GM19463 (cell line): ENCODE measurements around the gene AQP7.
"Not testable (repeated sequence)": the region's sequence is repeated elsewhere in the genome, so short reads cannot be mapped to it uniquely, and the experiment has no call there.

Source experiments
- ATAC-seq: cut with Tn5 transposase; IDR thresholded peaks from one replicate; pipeline ENCODE4 v1.9.1; 2021; ENCODE audit warnings: mild to moderate bottlenecking, moderate library complexity; ENCODE audit not compliant: unreplicated experiment

AQP7 gene

DNA sequence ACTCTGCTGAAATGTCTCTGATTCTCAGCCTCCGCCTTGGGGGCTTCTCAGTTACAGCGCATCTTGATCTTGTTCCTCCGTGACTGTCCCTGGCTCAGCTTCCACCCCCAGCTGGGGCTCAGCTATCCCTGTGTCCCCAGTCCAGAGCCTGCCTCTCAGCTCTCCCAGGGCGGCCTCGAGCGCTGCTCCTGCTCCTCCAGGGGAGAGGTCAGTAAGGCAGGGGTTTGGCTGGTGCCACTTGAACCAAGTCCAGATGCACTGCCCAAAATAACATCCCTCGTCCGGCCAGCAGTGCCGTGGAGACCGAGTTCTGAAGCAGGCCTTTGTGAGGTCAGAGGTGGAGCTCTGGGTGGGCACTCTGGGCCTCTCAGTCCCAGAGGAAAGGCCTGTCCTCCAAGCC lies at the start of gene AQP7:
TSS of gene AQP7 (minus strand) at position 198 of the 400 bp plus-strand sequence. CDS start 1,306 bp downstream, outside the sequence.
- not testable (repeated sequence) for ATAC-seq

DNA sequence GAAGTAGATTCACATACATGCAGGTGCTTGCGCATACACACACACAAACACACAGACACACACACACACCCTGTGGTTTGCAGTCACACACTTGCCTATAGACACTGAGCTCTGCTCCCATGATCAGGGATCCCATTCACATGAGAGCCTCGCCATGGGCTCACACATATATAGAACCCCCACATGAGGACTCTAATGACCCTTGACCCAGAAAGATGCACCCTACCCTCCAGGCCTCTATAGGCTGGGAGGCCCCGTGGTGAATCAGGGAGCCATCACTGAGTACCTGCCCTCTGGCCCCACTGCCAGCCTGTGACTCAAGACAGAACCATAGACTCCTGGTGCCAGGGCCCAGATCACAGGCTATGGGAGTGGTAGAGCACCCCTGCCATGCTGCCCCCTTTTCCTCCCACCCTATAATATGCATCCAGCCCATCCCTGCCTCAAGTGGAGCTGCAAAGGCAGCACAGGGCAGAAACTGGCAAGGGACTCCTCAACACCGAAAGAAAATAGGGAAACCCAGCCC lies 48.3 kb upstream of the AQP7 start:
- ATAC-seq, result no peak

DNA sequence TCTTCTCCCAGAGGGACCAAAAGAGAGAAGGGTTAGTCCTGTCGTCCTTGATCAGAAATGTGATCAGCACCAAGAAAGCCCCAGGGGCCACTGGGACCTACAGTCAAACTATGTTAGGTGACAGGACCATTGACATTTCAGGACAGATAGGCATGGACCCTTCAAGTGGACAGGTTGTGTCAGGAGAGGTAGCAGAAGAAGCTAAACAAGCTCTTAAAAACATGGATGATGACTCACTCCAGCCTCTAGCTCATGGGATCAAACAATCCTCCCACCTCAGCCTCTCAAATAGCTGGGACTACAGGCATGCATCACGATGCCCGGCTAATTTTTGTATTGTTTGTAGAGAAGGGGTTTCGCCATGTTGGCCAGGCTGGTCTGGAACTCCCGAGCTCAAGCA lies 47.3 kb upstream of the AQP7 start:
- no peak for ATAC-seq

DNA sequence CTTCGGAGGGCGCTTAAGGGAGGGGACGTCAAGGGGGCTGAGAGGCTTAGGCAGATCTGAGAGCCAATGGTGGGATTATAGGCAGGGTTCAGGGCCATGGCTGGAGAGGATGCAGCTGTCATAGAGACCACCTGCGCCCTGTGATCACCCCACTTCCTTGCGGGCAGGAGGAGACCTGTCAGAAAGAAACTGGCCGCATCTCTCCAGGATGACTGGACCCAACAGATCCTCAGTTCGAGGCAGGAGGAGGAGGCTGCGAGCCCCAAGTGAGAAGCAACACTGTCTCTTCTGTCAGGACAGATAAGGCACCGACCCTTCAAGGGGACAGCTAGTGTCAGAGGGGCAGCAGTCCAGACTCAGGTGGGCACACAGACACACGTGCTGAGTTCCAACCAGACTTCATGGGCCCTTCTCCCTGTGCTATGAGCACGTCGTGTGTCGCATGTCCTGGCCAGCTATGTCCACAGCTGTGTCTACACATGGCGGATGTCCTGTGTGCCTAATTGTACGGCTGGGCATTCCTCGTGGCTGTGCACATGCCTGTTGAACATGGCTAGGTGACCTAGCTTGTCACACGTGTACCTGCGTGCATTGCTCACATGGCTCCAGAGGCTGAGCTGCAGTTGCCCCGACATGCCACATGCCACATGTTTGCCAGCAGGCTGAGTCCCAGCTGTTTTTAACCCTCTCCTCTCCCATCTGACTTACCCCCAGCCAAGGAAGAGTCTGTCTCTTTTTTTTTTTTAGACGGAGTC lies 45.6 kb upstream of the AQP7 start:
- ATAC-seq, result no peak

DNA sequence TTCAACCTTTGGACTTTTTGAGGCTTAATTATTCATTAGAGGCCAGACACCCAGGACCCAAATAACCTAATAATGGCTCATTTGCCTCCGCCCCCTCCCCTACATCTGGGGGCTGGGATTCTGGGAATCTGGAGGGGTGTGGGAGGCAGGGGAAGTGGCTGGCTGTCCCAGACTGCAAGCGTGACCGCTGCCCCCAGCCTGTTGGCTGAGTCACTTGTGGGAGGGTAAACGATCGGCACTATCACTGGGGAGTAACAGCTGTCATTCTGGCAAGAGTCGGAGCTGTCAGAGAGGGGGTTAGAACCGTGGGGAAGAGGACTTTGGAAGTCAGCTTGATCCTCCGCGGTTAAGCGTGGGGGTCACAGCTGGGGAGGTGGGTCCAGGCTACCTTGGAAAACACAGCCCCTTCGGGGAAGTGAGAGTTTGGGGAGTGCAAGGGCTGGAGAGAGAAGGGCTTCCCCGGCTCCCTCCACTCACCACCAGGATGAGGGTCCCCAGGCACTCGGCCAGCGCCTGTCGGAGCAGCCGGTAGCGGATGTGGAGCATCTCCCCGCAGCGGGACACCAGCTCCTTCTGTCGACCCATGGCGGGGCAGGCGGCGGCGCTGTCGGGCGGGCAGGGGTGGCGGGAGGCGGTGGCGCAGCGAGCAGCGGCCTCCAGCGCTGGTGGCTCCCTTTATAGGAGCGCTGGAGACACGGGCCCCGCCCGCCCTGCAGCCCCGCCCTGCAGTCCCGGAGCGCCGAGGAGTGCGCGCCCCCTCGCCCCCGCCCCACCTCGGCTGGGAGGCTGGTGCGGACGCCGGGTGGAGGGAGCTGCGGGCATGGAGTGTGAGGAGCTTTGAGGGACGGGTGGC lies 44.8 kb upstream of the AQP7 start, which contains the start of gene AQP3:
TSS of gene AQP3 (minus strand) at position 648 of the 853 bp plus-strand sequence. CDS start at position 585, 63 bp downstream.
- peak; percentile 37 for ATAC-seq

DNA sequence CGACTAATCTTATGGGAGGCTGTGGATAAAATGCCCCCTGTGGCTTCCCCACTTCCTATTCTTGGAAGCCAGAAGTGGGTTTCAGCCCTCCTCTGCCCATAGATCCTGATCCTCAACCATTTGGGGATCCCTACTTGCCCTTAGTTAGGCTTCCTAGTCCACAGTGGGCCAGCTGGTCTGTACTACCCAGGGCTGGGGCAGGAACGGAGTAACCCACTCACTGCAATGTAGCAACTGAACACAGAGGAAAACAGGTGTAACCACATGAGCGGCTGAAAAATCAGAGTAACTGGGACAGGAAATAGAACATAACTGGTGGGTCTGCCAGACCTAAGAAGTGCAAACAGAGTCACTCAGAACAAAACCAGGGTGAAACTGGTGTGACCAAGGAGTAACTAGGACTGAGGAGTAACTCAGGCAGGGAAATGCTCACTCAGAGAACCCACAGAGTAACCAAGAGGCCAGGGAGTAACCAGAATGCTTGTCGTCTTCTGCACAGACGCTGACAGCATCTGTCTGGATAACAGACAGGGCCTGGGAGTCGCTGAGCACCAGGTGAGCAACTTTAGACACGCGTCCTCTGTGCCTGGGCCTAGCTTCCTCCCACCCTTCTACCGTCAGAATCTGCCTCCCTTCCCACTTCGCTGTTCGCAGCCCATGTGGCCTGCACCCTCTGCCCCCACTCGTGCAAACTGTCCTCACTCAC lies 44.0 kb upstream of the AQP7 start:
- peak; percentile 77 for ATAC-seq

DNA sequence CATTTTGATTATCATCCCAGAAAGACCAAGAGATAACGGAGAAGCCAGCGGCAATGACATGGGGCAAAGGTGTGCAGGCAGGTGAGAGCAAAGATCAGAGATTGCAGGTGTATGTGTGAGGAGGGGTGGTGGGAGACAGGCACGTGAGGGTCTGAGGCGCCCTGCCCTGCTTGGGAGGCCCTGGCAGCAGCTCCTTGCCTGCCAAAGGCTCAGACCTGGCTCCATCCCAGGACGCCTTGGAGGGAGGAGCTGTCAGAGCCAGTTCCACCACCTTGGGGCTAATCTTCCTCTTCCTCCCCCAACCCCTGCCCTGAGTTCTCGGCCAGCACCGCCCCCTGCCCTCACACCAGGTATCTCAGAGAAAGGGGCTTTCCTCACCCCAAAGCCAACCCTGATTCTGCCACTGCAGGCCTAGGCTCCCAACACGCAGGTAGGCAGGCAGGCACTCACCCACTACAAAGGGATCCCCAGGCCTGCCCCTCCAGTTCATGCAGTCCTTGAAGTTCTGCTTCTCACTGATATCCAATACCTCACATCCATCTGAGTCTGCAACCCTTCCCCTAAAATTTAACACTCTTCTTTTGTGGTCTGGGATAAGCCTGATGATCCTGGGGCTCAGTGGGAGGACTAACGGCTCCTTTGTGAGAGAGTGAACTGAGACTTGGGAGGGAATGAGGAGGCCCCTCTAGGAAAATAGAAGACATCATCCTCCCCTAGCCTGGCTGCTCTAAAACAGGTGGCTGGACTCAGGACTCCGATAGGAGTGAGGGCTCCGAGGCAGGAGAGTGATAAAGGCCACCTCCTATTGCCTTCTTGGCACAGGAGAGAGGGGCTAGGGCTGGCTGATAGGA lies 43.2 kb upstream of the AQP7 start:
- ATAC-seq, result no peak

DNA sequence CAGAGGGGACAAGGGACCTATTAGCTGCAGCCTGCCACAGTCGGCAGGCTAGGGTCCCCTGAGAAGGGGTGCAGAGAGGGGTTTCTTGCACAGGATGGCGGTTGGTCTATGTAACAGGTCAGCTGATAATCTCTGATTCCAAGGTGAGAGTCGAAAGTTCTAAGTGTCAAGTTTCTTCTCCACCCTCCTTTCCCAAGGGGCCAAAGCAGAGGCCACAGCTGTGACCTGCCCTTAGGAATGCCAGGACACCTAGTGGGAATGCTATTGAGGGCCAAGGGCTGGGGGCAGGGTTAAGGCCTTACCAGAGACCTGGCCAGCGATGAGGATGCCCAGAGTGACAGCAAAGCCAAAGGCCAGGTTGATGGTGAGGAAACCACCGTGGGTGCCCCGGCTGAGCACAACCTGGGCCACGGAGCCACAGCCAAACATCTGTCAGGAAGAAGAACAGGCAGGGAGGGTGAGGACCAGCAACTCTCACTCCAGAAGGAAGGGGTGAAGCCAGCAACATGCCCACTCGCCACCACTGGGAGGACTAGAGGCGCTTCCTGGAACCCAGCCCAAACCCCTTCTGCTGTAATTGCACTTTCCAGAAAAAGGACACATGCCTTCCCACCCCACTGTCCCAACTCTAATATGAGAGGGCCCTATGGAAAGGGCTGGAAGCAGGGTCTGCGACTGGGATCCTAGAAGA lies 41.2 kb upstream of the AQP7 start:
- no peak for ATAC-seq

DNA sequence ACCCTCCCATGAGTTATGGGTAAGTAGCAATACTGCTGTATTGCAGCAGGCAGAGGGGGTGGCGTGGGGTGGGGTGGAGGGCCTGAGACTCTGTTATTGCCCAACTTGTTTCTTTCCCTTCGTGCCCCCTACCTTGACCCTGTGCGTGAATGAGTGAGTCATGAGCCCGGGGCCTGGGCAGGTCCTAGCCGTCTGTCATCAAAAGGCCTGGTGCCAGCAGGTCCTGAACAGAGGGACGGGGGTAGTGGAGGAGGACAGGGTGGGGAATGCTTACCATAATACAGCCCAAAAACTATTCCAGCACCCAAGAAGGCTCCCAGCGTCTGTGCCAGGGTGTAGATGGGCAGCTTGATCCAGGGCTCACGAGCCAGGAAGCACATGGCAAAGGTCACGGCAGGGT lies 40.7 kb upstream of the AQP7 start:
- ATAC-seq, result no peak

DNA sequence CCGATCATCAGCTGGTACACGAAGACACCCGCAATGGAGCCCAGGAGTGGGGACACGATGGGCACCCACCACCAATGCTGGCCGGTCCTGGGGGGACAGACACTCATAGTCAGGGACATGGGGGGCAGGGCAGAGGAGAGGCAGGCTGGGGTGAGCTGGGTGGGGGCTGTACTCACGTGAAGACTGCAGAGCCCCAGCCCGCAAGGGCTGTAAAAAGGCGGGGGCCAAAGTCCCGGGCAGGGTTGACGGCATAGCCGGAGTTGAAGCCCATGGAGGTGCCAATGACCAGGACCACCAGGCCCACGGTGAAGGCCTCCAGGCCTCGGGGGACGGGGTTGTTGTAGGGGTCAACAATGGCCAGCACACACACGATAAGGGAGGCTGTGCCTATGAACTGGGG lies 39.8 kb upstream of the AQP7 start:
- no peak for ATAC-seq

DNA sequence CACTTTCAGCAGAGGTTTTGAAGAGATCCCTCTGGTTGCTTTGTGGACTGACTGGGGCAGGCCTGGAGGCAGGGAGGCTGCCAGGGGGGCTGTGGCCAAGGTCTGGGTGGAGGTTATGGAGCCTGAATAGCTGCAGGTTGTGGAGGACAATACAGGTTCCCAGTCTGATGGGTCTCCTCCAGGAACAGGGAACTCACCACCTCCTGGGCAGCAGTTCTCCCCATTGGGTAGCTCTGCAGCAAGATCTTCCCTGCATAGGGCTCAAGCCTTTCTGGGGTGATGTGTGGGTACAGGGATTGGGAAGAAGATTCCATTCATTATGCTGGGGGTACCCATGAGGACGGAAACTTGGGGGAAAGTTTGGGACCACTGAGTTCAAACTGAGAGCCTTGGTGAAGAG lies 38.2 kb upstream of the AQP7 start:
- no peak for ATAC-seq

DNA sequence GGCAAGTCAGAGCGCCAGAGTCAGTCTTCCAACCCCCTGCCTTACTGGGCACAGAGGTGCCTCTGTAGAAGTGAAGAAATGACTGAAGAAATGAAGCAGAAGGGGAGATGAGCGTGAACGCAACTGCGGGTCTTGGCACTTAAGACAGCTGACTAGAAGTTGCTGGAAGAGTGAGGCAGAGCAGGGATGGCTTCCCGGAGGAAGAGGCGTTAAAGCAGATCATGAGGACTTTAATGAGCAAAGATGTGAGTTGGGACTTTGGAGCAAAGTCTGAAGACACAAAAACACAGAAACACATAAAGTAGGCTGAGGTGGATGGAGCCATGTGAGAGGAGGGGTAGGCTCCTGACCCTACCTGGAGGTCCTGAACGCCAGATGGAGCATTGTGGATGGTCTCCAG lies 37.8 kb upstream of the AQP7 start:
- no peak for ATAC-seq

DNA sequence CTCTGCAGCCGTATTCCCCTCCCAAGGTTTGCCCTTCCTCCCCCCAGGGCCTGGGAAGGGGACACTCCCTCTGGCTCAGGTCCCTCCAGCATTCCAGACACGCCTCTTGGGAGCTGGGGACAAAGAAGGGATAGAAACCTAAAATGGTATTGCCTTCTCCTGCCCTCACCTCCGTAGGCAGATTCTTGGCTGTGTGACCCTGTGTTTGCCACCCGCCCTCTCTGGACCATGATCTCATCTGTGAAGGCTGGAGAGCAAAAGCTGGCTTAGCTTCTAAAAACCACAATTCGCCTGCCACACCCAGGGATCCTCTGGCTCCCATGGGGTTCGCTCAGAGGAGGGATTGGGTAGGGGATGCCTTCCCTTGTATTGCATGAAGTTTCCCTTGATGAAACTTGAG lies 37.4 kb upstream of the AQP7 start:
- no peak for ATAC-seq

DNA sequence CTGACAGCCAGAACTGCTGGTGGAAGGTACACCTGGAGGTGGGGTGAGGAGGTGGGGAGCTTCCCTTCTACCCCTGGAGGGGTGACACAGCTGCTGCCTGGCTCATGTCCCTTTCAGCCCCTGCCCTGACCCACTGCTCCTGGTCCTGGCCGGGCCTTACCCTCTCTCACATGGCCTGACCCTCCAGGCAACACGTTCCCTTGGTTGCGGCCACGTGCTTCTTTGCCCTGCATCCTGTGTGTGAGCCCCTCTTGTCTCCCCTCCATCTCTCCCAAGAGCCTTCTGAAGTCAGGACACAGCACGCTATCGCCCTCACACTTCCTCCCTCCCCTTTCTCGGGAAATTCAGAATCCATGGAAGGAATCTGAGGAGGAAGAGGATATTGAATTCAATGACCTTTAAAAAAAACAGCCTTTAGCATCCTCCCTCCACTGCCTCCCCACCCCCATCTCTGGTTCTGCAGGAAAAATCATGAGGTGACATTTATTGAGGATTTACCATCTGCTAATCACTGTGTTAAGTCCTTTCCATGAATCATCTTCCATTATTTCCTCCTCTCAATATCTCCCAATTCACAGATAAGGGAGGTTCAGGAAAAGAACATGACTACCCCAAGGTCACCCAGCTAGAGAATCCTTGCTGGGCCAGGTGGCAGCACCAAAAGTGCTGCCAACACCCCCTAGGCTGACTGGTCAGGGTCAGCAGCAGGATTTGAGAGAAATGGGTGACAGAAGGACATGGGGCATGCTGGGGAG lies 36.7 kb upstream of the AQP7 start:
- ATAC-seq, result no peak

DNA sequence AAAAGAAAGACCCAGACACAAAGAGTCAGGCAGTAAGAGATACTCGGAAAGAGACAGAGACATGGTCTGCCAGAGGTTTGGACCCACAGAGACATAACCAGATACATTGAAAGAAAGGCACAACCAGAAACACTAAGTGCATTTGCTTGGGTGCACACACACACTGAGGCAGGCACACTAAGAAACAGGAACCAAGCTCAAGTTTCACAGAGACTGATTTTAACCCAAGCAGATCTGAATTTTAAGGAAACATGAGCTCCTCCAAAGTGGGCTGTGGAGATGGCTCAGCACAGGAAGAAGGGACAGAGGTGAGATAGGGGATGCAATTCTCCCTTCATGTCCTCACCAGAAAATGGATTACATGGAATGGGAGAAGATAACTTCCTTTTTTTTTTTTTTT lies 35.5 kb upstream of the AQP7 start:
- no peak for ATAC-seq

DNA sequence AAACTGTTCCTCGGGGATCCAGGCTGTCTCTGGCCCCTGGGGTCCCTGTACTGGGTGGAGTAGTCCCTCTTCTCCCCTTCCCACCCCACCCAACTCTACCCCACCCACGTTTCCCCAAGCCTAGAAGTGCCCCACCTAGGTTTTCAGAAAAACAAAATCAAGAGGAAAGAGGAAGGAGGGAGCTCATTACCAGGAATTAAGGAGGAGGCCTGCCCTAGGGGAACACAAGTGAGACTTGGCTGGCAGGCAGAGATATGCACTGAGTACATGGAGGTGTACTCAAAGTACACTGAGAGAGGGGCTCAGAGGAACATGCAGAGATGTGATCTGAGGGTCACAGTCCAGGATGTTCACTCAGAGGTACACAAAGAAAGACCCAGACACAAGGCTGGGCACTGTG lies 34.8 kb upstream of the AQP7 start:
- no peak for ATAC-seq

DNA sequence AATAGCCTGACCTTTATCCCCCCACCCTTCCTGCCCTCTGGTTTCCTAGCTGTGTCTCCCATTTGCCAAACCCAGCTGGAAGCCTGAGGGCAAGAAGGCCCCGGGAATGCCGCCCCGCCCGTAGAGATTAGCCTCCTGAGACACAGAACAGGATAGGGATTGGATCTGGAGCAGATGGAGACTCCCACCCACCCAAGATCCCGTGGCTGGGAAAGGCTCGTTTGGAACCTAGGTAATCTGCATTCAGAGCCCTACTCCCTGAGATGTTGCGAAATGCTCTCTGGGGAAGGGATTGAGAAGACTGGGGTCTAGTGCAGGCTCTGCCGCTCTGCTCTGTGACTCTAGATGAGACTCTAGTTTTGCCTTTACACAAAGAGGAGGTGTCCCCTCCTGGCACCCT lies 34.1 kb upstream of the AQP7 start:
- no peak for ATAC-seq

DNA sequence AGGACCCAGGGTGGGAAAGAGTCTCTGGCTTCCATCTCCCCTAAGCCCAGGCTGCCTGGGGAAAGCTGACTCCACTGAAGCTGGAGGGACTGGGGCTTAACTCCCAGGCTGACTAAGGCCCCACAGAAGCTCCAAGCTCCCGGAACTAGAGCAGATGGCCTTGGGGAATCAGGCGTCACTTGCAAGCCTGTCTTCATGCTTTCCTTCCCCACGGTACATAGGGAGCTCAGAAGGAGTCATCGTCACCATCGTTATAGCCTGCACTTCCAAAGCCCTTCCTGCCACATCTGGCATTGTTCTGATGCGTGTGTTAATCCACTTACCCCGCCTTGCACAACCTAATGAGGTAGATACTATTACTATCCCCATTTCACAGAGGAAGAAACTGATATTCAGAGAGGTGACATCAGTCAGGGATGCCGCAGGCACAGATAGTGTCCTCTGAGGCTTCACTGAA lies 33.5 kb upstream of the AQP7 start:
- ATAC-seq, result no peak
